ENCODE results near the gene PLCB4.

- TF ChIP-seq POLR2AphosphoS5 (IDR thresholded peaks at IDR 0.05; ENCODE audit: low read depth, low read length), result no peak
- TF ChIP-seq REST (IDR thresholded peaks at IDR 0.05; ENCODE audit: insufficient read depth in 1 of 2, low read depth in 2 of 2, low read length in 2 of 2), result no peak
- no peak for TF ChIP-seq TAF1 (IDR thresholded peaks at IDR 0.05; ENCODE audit: borderline replicate concordance, insufficient read depth, low read length)
These were observed 330.0 kb downstream of the PLCB4 start for GRCh38 chr20:9398882-9399281.

Measured in PFSK-1 (cell line).